HL-60 (cell line): ENCODE data around the gene CCDC93.

Experiments used
- DNase-seq, 2 experiments: peaks; one replicate each; pipeline ENCODE4 v3.0.0-alpha.2; 2010 to 2020; ENCODE audit warnings: low read depth in 1 of 2, low spot score in 1 of 2
- H3K27ac ChIP-seq: fragments of 250-450 bp; sonication (Bioruptor Pico); replicated peaks from 2 replicates; pipeline ENCODE4 v1.5.1; 2020; ENCODE audit warnings: mild to moderate bottlenecking, moderate library complexity
- H3K27me3 ChIP-seq: fragments of 250-450 bp; sonication (Bioruptor Pico); 2 replicates; pipeline ENCODE4 v1.5.1; 2021; ENCODE audit warnings: mild to moderate bottlenecking, moderate library complexity; ENCODE audit not compliant: insufficient read depth, poor library complexity, severe bottlenecking
- H3K4me3 ChIP-seq: replicated peaks from 2 replicates; pipeline ENCODE4 v1.5.1; 2011; ENCODE audit warnings: mild to moderate bottlenecking, control low read depth, low read length; ENCODE audit not compliant: insufficient read depth
- GABPA ChIP-seq: IDR thresholded peaks from 2 replicates; pipeline ENCODE4 v1.6.1; 2012; ENCODE audit warnings: low read depth
- POLR2AphosphoS5 ChIP-seq: IDR thresholded peaks from 2 replicates; pipeline ENCODE4 v1.6.1; 2012; ENCODE audit warnings: low read depth
- SPI1 ChIP-seq: IDR thresholded peaks from 2 replicates; pipeline ENCODE4 v1.6.1; 2012; ENCODE audit warnings: low read depth, mild to moderate bottlenecking, borderline replicate concordance
- TF ChIP-seq, protein P1 (sequence below): IDR thresholded peaks from 2 replicates; pipeline ENCODE4 v1.6.1; 2012; ENCODE audit warnings: low read depth; ENCODE audit not compliant: insufficient replicate concordance
- TF ChIP-seq, protein P2 (sequence below): IDR thresholded peaks from one replicate; pipeline ENCODE4 v1.5.1; 2011; ENCODE audit warnings: low read length, control low read depth, inconsistent platforms; ENCODE audit not compliant: insufficient read depth

The CCDC93 gene

DNA sequence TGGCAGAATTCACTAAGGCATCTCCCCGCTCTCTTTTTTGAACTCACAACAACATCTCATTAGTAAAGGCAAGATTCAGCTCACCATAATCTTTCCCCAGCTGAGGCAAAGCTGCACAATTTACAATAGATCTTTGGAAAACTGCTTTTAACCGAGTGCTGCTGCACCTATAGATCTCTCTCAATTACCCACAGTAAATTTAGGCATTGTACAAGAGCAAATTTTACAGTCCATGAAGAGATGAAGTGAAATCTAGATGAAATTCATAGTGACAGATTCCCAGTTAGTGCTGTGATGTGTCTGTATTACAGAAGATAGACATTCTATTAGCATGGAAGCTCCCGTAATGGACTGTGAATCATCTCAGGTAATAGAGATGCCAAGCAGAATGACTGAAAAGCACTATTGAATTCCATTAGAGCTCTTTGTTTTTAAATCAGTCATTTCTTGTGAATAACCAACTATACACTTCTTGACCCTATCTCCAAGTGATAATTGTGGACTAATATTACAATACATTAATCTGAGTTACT, 38.0 kb upstream of the CCDC93 start:
- no peak overlapping the region for H3K4me3 ChIP-seq
- DNase-seq: no peak
- H3K27ac ChIP-seq: no peak overlapping the region
- H3K27me3 ChIP-seq: peaks cover 10% of the 10 kb centered on the region
- TF ChIP-seq POLR2AphosphoS5: no peak
- TF ChIP-seq, protein P1, sequence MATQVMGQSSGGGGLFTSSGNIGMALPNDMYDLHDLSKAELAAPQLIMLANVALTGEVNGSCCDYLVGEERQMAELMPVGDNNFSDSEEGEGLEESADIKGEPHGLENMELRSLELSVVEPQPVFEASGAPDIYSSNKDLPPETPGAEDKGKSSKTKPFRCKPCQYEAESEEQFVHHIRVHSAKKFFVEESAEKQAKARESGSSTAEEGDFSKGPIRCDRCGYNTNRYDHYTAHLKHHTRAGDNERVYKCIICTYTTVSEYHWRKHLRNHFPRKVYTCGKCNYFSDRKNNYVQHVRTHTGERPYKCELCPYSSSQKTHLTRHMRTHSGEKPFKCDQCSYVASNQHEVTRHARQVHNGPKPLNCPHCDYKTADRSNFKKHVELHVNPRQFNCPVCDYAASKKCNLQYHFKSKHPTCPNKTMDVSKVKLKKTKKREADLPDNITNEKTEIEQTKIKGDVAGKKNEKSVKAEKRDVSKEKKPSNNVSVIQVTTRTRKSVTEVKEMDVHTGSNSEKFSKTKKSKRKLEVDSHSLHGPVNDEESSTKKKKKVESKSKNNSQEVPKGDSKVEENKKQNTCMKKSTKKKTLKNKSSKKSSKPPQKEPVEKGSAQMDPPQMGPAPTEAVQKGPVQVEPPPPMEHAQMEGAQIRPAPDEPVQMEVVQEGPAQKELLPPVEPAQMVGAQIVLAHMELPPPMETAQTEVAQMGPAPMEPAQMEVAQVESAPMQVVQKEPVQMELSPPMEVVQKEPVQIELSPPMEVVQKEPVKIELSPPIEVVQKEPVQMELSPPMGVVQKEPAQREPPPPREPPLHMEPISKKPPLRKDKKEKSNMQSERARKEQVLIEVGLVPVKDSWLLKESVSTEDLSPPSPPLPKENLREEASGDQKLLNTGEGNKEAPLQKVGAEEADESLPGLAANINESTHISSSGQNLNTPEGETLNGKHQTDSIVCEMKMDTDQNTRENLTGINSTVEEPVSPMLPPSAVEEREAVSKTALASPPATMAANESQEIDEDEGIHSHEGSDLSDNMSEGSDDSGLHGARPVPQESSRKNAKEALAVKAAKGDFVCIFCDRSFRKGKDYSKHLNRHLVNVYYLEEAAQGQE: no peak
- TF ChIP-seq GABPA: no peak
- no peak for TF ChIP-seq SPI1
- TF ChIP-seq, protein P2, sequence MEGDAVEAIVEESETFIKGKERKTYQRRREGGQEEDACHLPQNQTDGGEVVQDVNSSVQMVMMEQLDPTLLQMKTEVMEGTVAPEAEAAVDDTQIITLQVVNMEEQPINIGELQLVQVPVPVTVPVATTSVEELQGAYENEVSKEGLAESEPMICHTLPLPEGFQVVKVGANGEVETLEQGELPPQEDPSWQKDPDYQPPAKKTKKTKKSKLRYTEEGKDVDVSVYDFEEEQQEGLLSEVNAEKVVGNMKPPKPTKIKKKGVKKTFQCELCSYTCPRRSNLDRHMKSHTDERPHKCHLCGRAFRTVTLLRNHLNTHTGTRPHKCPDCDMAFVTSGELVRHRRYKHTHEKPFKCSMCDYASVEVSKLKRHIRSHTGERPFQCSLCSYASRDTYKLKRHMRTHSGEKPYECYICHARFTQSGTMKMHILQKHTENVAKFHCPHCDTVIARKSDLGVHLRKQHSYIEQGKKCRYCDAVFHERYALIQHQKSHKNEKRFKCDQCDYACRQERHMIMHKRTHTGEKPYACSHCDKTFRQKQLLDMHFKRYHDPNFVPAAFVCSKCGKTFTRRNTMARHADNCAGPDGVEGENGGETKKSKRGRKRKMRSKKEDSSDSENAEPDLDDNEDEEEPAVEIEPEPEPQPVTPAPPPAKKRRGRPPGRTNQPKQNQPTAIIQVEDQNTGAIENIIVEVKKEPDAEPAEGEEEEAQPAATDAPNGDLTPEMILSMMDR: no peak

DNA sequence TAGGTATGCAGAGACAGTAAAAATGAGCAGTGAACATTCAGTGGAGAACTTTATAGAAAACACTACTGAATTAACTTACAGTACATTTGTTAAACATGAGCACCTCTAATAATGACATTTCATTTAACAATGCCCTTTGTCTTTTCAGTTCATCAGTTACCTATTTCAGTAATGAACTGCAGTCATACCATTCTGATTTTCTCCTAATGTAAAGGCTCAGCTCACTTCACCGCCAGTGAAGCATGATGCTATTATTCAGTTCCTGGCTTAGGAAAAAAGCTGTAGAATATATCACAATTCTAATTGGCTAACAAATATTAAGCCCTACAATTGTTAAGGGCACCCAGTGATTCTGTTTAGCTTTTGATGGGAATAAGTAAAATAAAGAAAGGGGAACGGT, 37.1 kb upstream of the CCDC93 start:
- H3K4me3 ChIP-seq: no peak overlapping the region
- TF ChIP-seq GABPA (no peak), POLR2AphosphoS5 (no peak), SPI1 (no peak)
- TF ChIP-seq, protein P2: no peak
- TF ChIP-seq, protein P1: no peak
- H3K27ac ChIP-seq: no peak overlapping the region
- no peak for DNase-seq
- H3K27me3 ChIP-seq: peaks cover 11% of the 10 kb centered on the region

DNA sequence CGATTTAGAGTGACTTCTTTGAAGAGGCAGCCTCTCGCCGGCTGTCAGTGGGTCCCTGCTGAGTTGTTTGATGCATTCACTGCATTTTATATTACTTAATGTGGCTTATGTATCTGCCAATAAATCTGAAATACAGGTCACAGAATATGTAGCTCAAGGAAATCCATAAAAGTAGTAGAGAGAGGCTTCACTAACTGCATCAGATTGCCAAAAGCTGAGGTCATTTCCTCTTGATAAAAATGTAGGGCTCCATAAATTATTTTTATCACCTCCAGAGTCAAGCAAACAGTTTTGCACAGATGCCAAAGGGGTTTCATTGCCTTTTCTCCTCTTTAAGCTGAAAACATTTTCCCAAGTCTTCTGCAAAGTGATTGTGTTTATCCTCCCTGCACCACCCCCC, 36.5 kb upstream of the CCDC93 start:
- H3K27ac ChIP-seq: no peak overlapping the region
- peaks cover 11% of the 10 kb centered on the region for H3K27me3 ChIP-seq
- no peak overlapping the region for H3K4me3 ChIP-seq
- TF ChIP-seq, protein P1: no peak
- TF ChIP-seq SPI1 (no peak), GABPA (no peak), POLR2AphosphoS5 (no peak)
- TF ChIP-seq, protein P2: no peak
- DNase-seq: no peak
